Suprapubic skin (tissue), 4 donors: ENCODE measurements around the gene SCARB1. TPM values are rescaled to one million over a fixed set of nuclear protein-coding genes. Genes with fewer than 3 reads are reported as not detected.

Experiments used
- DNase-seq, 2 donors: peaks; one replicate each; pipeline ENCODE4 v3.0.0-alpha.2; 2019; ENCODE audit warnings: low spot score in 2 of 2
- H3K27ac ChIP-seq: fragments of 200-600 bp; sonication (generic); one replicate; pipeline ENCODE4 v1.5.1; 2019
- H3K27me3 ChIP-seq: fragments of 200-600 bp; sonication (generic); one replicate; pipeline ENCODE4 v1.5.1; 2019
- H3K36me3 ChIP-seq: fragments of 200-600 bp; sonication (generic); one replicate; pipeline ENCODE4 v1.5.1; 2019
- H3K4me1 ChIP-seq: fragments of 200-600 bp; sonication (generic); one replicate; pipeline ENCODE4 v1.5.1; 2019
- H3K4me3 ChIP-seq: fragments of 200-600 bp; sonication (generic); one replicate; pipeline ENCODE4 v1.5.1; 2019; ENCODE audit warnings: mild to moderate bottlenecking
- H3K9me3 ChIP-seq: fragments of 200-600 bp; sonication (generic); one replicate; pipeline ENCODE4 v1.5.1; 2019
- EP300 ChIP-seq: sonication (generic); formaldehyde crosslinking; IDR thresholded peaks from one replicate; pipeline ENCODE4 v1.6.1; 2017; ENCODE audit warnings: antibody characterized with exemption
- POLR2A ChIP-seq, 2 donors: fragments of 450-650 bp; IDR thresholded peaks; one replicate each; pipeline ENCODE4 v1.6.1; 2017; ENCODE audit warnings: antibody characterized with exemption in 2 of 2, mild to moderate bottlenecking in 2 of 2, moderate library complexity in 2 of 2
- POLR2AphosphoS5 ChIP-seq, 3 donors: sonication (generic); formaldehyde crosslinking; IDR thresholded peaks; one replicate each; pipeline ENCODE4 v1.6.1; 2017; ENCODE audit warnings: antibody characterized with exemption in 3 of 3
- WGBS: methylation state at CpG from one replicate; pipeline ENCODE4 v1.1.5; 2018; 5-methylcytosine and 5-hydroxymethylcytosine counted together
- total RNA-seq, 4 donors: library from RNA; depleted of rRNA; stranded (reverse); fragments of >200 nt; gene quantifications; one replicate each; pipeline ENCODE4 v1.1.0, GENCODE V29; 2016
- TF ChIP-seq, protein P1 (sequence below), 2 donors: fragments of 200-600 bp in 1 of 2; fragments of 450-650 bp in 1 of 2; sonication (generic) in 1 of 2; IDR thresholded peaks; one replicate each; pipeline ENCODE4 v1.5.1; 2016 to 2019; ENCODE audit warnings: antibody characterized with exemption in 2 of 2, mild to moderate bottlenecking in 1 of 2, moderate library complexity in 1 of 2

Gene SCARB1
- total RNA-seq, 4 donors from 2014 or later = 25.6 to 38.1 (median 29.0) TPM

DNA sequence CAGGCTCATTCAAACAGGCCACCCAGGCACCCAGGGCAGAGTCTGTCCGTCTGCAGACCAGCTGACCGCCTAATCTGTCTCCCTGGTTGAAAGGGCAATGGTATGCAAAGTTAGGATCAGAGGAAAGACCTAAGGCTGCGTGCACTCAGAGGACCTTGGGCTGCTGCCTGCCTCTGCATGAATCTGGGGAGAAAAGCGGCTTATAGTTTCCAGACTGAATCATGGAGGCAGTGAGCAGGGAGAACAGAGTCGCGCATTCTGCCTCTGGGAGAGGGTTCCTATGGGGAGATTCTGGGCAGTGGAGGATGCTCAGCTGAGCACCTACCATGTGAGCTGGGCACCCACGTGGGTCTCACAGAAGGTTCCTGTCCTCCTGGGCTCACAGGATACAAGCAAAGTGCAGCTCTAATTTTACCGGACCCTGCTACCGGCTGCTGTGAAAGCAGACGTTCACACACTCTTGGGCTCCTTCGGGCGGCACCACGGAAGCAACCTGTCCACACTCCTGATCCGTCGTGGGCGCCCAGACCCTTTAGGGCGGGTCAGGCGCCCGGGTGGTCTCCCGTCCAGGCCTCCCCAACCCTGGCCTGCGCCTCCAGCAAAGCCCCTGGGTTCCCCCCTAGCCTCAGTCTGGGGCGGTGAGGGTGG, 772 bp downstream of the SCARB1 start:
- DNase-seq = no peak
- 45% methylated on average over 7 of the region's 22 CpGs for WGBS
- no peaks in the 10 kb centered on the region for H3K9me3 ChIP-seq
- H3K4me1 ChIP-seq = peaks cover 27% of the 10 kb centered on the region
- H3K36me3 ChIP-seq = no peaks in the 10 kb centered on the region
- no peaks in the 10 kb centered on the region for H3K27me3 ChIP-seq
- TF ChIP-seq POLR2AphosphoS5 (IDR thresholded peaks at IDR 0.05) = no peak
- TF ChIP-seq, protein P1, sequence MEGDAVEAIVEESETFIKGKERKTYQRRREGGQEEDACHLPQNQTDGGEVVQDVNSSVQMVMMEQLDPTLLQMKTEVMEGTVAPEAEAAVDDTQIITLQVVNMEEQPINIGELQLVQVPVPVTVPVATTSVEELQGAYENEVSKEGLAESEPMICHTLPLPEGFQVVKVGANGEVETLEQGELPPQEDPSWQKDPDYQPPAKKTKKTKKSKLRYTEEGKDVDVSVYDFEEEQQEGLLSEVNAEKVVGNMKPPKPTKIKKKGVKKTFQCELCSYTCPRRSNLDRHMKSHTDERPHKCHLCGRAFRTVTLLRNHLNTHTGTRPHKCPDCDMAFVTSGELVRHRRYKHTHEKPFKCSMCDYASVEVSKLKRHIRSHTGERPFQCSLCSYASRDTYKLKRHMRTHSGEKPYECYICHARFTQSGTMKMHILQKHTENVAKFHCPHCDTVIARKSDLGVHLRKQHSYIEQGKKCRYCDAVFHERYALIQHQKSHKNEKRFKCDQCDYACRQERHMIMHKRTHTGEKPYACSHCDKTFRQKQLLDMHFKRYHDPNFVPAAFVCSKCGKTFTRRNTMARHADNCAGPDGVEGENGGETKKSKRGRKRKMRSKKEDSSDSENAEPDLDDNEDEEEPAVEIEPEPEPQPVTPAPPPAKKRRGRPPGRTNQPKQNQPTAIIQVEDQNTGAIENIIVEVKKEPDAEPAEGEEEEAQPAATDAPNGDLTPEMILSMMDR (IDR thresholded peaks at IDR 0.05) = no peak
- TF ChIP-seq POLR2A (IDR thresholded peaks at IDR 0.05) = no peak
- TF ChIP-seq EP300 = no peak
- peak overlapping the region; percentile 85 for H3K4me3 ChIP-seq
- H3K27ac ChIP-seq = peak overlapping the region; percentile 58

DNA sequence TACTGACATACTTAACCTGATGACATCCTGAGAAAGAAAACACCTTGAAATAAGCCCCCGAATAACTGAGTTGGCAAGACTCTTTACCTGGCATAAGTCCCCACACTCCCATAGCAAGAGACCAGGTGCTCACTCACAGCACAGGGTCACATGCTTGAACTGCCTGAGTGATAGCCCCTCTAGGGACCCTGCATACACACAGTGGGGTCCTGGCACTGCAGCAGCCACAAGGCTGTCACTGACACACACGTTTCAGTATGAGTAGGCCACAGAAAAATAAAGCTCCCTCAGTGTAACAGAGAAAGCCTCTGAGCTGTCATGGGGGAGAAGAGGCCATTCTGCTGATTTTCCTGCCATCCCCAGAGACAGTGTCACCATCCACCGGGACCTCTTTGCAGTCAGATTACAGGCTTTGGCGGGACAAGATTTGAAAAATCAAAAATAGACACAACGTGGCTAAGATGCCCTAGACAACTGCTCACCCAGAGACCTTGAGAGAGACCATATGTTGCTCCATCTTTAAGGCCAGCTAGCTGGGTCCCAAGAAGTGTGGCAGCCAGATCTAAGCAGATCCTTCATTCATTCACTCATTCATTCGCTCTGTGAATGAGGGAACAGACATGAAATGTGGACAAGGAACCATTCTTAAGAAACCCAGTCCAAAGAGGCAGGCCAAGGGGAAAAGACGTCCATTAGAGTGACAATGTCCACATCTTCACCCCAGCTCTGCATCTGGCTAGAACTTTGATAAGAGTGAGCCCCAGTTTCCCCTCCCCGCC, 1.6 kb downstream of the SCARB1 start:
- WGBS = 69% methylated on average over 8 of the region's 8 CpGs
- no peaks in the 10 kb centered on the region for H3K27me3 ChIP-seq
- no peaks in the 10 kb centered on the region for H3K9me3 ChIP-seq
- H3K27ac ChIP-seq = no peak overlapping the region
- no peaks in the 10 kb centered on the region for H3K36me3 ChIP-seq
- peaks cover 27% of the 10 kb centered on the region for H3K4me1 ChIP-seq
- no peak for DNase-seq
- H3K4me3 ChIP-seq = peak overlapping the region; percentile 85
- no peak for TF ChIP-seq POLR2A (IDR thresholded peaks at IDR 0.05)
- TF ChIP-seq, protein P1 (IDR thresholded peaks at IDR 0.05) = no peak

GRCh38 chr12:124861492-124861891, 2.2 kb downstream of the SCARB1 start:
- no peaks in the 10 kb centered on the region for H3K27me3 ChIP-seq
- TF ChIP-seq, protein P1 (IDR thresholded peaks at IDR 0.05) = no peak
- no peak for TF ChIP-seq POLR2AphosphoS5 (IDR thresholded peaks at IDR 0.05)
- no peak for TF ChIP-seq EP300
- no peak for TF ChIP-seq POLR2A (IDR thresholded peaks at IDR 0.05)
- WGBS = 42% methylated on average over 9 of the region's 9 CpGs
- H3K36me3 ChIP-seq = no peaks in the 10 kb centered on the region
- no peak overlapping the region for H3K4me3 ChIP-seq
- DNase-seq = no peak
- no peak overlapping the region for H3K27ac ChIP-seq
- no peaks in the 10 kb centered on the region for H3K9me3 ChIP-seq
- H3K4me1 ChIP-seq = peaks cover 32% of the 10 kb centered on the region

DNA sequence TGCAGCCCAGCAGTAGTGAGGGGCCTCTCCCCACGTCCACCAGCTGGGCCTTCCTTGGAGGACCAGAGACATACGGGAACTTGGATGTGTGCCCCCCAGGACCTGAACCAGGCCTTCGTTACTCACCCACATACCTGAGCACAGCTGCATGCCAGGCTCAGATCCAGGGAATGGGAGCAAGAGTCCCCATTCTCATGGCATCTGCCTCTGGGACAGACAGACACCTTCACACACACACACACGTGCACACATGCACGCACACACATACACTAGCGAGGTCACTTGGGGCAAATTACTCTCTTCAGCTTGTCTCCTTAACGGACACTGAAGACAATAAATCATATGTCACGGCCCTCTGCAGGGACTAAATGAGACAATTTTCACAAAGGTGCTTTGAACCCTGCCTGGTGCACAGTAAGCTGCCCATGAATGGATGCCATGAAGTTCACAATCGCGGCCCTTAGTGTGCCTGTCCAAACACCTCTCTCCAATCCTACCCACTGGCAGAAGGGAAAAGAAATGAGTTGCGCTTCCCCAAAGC, 5.7 kb downstream of the SCARB1 start:
- H3K4me1 ChIP-seq = peaks cover 34% of the 10 kb centered on the region
- no peaks in the 10 kb centered on the region for H3K36me3 ChIP-seq
- no peaks in the 10 kb centered on the region for H3K27me3 ChIP-seq
- 93% methylated on average over 8 of the region's 11 CpGs for WGBS
- no peak for DNase-seq
- H3K27ac ChIP-seq = no peak overlapping the region
- H3K4me3 ChIP-seq = no peak overlapping the region
- no peaks in the 10 kb centered on the region for H3K9me3 ChIP-seq
- TF ChIP-seq, protein P1 (IDR thresholded peaks at IDR 0.05) = no peak
- TF ChIP-seq POLR2AphosphoS5 (IDR thresholded peaks at IDR 0.05) (no peak), POLR2A (IDR thresholded peaks at IDR 0.05) (no peak), EP300 (no peak)

- 91% methylated on average over 14 of the region's 14 CpGs for WGBS
- peaks cover 33% of the 10 kb centered on the region for H3K4me1 ChIP-seq
- no peaks in the 10 kb centered on the region for H3K36me3 ChIP-seq
Measured at GRCh38 chr12:124856842-124857178, 6.9 kb downstream of the SCARB1 start.

More at GRCh38 chr12:124856842-124857178, 6.9 kb downstream of the SCARB1 start:
- Histone ChIP-seq H3K27me3 (no peaks in the 10 kb centered on the region), H3K9me3 (no peaks in the 10 kb centered on the region), H3K4me3 (no peak overlapping the region), H3K27ac (no peak overlapping the region)
- no peak for TF ChIP-seq EP300
- TF ChIP-seq POLR2A (IDR thresholded peaks at IDR 0.05) = no peak
- TF ChIP-seq POLR2AphosphoS5 (IDR thresholded peaks at IDR 0.05) = no peak
- DNase-seq = no peak
